Activated T-cell treated with anti-CD3 and anti-CD28 coated beads, Interleukin-2, amount 50 U/mL, for 72 hours (primary cell): ENCODE results near the gene KRTAP24-1. TPM values are rescaled to one million over a fixed set of nuclear protein-coding genes. Genes with fewer than 3 reads are reported as not detected.

ENCODE experiments used
- ATAC-seq, 2 donors: fragments of 150-1000 bp; cut with Tn5 transposase; replicated peaks in 1 of 2; 2 replicates each; pipeline ENCODE4 v1.10.0; 2021; ENCODE audit warnings: moderate library complexity in 2 of 2, mild to moderate bottlenecking in 1 of 2
- DNase-seq, 2 donors: peaks; one replicate each; pipeline ENCODE4 v3.0.0; 2021 to 2022; ENCODE audit warnings: mixed read lengths in 1 of 2
- H3K27ac Mint-ChIP-seq: one replicate; pipeline ENCODE4 v1.8.0; 2022; ENCODE audit warnings: mild to moderate bottlenecking, moderate library complexity, mixed read lengths
- H3K27me3 Mint-ChIP-seq: one replicate; pipeline ENCODE4 v1.8.0; 2022; ENCODE audit warnings: low read depth, mixed read lengths
- H3K36me3 Mint-ChIP-seq, 2 donors: one replicate each; pipeline ENCODE4 v1.8.0; 2022; ENCODE audit warnings: mixed read lengths in 2 of 2, mild to moderate bottlenecking in 1 of 2; ENCODE audit not compliant: insufficient read depth in 2 of 2
- H3K4me1 Mint-ChIP-seq: one replicate; pipeline ENCODE4 v1.8.0; 2022; ENCODE audit warnings: low read depth, mixed read lengths
- H3K4me3 Mint-ChIP-seq, 2 donors: one replicate each; pipeline ENCODE4 v1.8.0; 2022; ENCODE audit warnings: mild to moderate bottlenecking in 2 of 2, mixed read lengths in 2 of 2, moderate library complexity in 2 of 2
- H3K9me3 Mint-ChIP-seq, 2 donors: one replicate each; pipeline ENCODE4 v1.8.0; 2022; ENCODE audit warnings: mixed read lengths in 2 of 2
- total RNA-seq, 2 donors: library from RNA; stranded (reverse); gene quantifications; one replicate each; pipeline ENCODE4 v1.2.3, GENCODE V29; 2022

Gene KRTAP24-1
- total RNA-seq, 2 donors from 2014 or later, result not detected

- Mint-ChIP-seq H3K36me3 (no peaks in the 10 kb centered on the region), H3K27ac (no peak overlapping the region), H3K4me1 (no peaks in the 10 kb centered on the region), H3K27me3 (no peaks in the 10 kb centered on the region), H3K9me3 (no peaks in the 10 kb centered on the region), H3K4me3 (no peak overlapping the region)
- DNase-seq, result no peak
- no peak for ATAC-seq
Observed at GRCh38 chr21:30256100-30256499, 26.6 kb downstream of the KRTAP24-1 start.

- no peak for ATAC-seq
- Mint-ChIP-seq H3K9me3 (no peaks in the 10 kb centered on the region), H3K4me1 (no peaks in the 10 kb centered on the region), H3K36me3 (no peaks in the 10 kb centered on the region), H3K27ac (no peak overlapping the region), H3K4me3 (no peak overlapping the region), H3K27me3 (no peaks in the 10 kb centered on the region)
- no peak for DNase-seq
Observed at GRCh38 chr21:30255679-30256078, 27.1 kb downstream of the KRTAP24-1 start.

DNA sequence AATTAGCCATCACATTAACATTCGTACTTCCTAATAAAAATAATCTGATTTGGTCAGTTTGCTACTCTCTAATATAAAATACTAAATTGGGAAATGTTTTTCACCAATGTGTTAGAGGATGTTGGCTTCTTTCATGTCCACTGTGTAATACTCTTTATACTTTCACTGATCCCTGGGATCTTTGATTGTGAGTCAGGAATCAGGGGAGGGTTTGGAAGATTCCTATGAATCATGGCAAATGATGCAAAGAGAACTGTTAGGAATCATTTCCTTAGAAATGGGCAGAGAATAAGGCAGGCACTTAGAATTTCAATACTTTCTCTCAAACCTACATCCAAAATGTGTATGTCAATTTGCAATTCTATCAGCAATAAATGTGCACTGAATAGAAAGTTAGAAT is 31.0 kb downstream of the KRTAP24-1 start:
- no peaks in the 10 kb centered on the region for H3K36me3 Mint-ChIP-seq
- H3K27me3 Mint-ChIP-seq, result no peaks in the 10 kb centered on the region
- H3K27ac Mint-ChIP-seq, result no peak overlapping the region
- ATAC-seq, result no peak
- no peaks in the 10 kb centered on the region for H3K4me1 Mint-ChIP-seq
- DNase-seq, result no peak
- H3K9me3 Mint-ChIP-seq, result no peaks in the 10 kb centered on the region
- no peak overlapping the region for H3K4me3 Mint-ChIP-seq

DNA sequence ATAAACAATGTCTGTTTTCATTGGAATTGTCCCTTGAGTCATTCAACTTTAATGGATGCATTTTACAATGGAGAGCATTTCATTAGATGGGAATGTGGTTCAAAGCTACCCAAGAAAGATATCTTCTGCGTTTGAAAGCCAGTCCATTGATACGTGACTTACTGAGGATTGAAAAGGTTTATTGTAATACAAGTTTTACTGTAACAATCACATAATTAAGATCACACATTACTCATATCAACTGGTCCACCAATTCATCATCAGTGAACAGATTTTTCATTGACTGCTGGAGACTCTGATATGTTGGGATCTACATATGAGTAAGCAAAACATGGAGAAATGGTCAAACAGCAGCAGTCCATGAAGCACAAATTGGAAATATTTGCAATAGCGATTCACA is 32.8 kb downstream of the KRTAP24-1 start:
- Mint-ChIP-seq H3K9me3 (no peaks in the 10 kb centered on the region), H3K36me3 (no peaks in the 10 kb centered on the region), H3K27ac (no peak overlapping the region), H3K27me3 (no peaks in the 10 kb centered on the region), H3K4me1 (no peaks in the 10 kb centered on the region), H3K4me3 (no peak overlapping the region)
- ATAC-seq, result no peak
- DNase-seq, result no peak

GRCh38 chr21:30248844-30249243 is 33.9 kb downstream of the KRTAP24-1 start:
- H3K27ac Mint-ChIP-seq, result no peak overlapping the region
- no peak for ATAC-seq
- H3K4me3 Mint-ChIP-seq, result no peak overlapping the region
- H3K9me3 Mint-ChIP-seq, result peaks cover 0 to 2% of the 10 kb centered on the region in 2 donors
- no peaks in the 10 kb centered on the region for H3K4me1 Mint-ChIP-seq
- H3K36me3 Mint-ChIP-seq, result no peaks in the 10 kb centered on the region
- H3K27me3 Mint-ChIP-seq, result no peaks in the 10 kb centered on the region
- no peak for DNase-seq

DNA sequence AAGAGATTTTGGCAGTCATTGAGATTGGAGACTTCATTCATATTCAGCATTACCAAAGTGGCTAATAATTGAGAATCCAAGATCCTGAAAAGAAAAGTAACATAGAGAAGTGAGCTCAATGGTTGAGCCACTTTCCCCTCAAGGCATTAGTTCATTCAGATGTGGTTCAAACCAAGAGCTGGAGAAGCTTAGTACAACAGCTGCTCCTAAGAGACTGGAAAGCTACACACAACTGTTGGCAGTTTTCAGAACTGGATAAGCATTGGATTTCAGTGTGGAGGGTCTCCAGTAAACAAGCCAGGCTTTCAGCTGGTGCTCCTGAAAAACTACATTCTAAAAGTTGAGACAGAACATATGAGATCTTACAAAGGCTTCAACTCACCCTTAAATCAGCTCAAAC is 37.7 kb downstream of the KRTAP24-1 start:
- H3K27ac Mint-ChIP-seq, result no peak overlapping the region
- peaks cover 0 to 2% of the 10 kb centered on the region in 2 donors for H3K9me3 Mint-ChIP-seq
- H3K4me3 Mint-ChIP-seq, result no peak overlapping the region
- no peak for ATAC-seq
- DNase-seq, result no peak
- H3K27me3 Mint-ChIP-seq, result no peaks in the 10 kb centered on the region
- H3K4me1 Mint-ChIP-seq, result no peaks in the 10 kb centered on the region
- no peaks in the 10 kb centered on the region for H3K36me3 Mint-ChIP-seq

DNA sequence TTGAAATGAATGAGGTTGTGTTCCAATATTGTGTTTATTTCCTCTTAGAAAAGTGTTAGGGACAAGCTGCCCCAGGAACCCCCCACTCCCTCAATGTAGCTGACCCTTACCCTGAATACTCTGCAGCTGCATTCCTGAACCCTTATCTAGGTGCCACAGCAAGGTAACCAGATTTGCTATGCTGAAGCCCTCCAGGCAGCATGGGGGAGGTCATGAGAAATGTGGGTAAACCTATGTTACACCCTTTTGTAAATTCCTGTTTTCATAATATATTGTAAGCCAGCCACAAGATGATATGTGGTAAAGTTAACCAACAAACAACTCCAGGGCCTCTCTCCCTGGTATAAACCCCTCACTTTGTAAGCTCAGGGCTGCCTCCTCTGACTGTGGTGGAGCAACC is 39.1 kb downstream of the KRTAP24-1 start:
- ATAC-seq (no peak), DNase-seq (no peak)
- Mint-ChIP-seq H3K27ac (no peak overlapping the region), H3K9me3 (peaks cover 0 to 2% of the 10 kb centered on the region in 2 donors), H3K4me1 (no peaks in the 10 kb centered on the region), H3K36me3 (no peaks in the 10 kb centered on the region), H3K27me3 (no peaks in the 10 kb centered on the region), H3K4me3 (no peak overlapping the region)

DNA sequence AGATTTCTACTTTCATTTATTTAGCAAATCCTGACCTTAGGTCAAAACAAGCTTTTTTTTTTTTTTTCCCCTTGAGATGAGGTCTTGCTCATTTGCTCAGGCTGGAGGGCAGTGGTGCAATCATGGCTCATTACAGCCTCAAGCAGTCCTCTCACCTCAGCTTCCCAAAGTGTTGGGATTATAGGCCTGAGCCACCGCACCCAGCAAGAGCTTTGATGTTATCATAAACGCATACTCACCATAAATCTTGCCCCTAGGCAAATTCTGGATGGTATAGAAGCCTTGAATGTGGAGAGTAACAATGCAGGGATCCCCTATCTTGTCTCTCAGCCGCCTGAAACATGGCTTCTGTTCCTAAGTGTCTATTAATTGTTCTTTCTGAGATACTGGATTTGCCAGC is 42.1 kb downstream of the KRTAP24-1 start:
- Mint-ChIP-seq H3K9me3 (peaks cover 0 to 2% of the 10 kb centered on the region in 2 donors), H3K27ac (no peak overlapping the region), H3K4me3 (no peak overlapping the region), H3K4me1 (no peaks in the 10 kb centered on the region), H3K27me3 (no peaks in the 10 kb centered on the region), H3K36me3 (no peaks in the 10 kb centered on the region)
- DNase-seq (no peak), ATAC-seq (no peak)

DNA sequence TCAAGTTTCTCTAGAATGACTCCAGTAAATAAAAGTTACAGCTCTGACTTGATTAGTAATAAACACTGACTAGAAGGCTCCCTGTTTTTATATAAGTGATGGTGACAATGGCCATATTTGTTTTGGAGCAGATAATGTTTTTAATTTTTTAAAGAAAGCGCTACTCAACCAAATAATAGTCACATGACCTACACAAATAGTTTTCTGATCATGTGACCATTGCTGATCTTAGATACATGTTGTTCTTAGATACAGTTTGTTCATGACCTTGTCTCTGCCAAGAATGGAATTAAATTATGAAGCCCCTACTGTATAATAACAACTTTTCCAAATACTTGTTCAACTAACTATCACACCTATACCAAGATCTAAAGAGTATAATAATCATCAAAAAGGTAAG is 44.6 kb downstream of the KRTAP24-1 start:
- DNase-seq, result no peak
- no peaks in the 10 kb centered on the region for H3K27me3 Mint-ChIP-seq
- no peaks in the 10 kb centered on the region for H3K36me3 Mint-ChIP-seq
- no peak overlapping the region for H3K27ac Mint-ChIP-seq
- no peak overlapping the region for H3K4me3 Mint-ChIP-seq
- no peak for ATAC-seq
- H3K9me3 Mint-ChIP-seq, result no peaks in the 10 kb centered on the region
- no peaks in the 10 kb centered on the region for H3K4me1 Mint-ChIP-seq

GRCh38 chr21:30234643-30235042 is 48.1 kb downstream of the KRTAP24-1 start:
- H3K4me3 Mint-ChIP-seq, result no peak overlapping the region
- no peak overlapping the region for H3K27ac Mint-ChIP-seq
- no peak for DNase-seq
- no peaks in the 10 kb centered on the region for H3K4me1 Mint-ChIP-seq
- no peak for ATAC-seq
- H3K9me3 Mint-ChIP-seq, result peaks cover 0 to 2% of the 10 kb centered on the region in 2 donors
- H3K27me3 Mint-ChIP-seq, result no peaks in the 10 kb centered on the region
- no peaks in the 10 kb centered on the region for H3K36me3 Mint-ChIP-seq

DNA sequence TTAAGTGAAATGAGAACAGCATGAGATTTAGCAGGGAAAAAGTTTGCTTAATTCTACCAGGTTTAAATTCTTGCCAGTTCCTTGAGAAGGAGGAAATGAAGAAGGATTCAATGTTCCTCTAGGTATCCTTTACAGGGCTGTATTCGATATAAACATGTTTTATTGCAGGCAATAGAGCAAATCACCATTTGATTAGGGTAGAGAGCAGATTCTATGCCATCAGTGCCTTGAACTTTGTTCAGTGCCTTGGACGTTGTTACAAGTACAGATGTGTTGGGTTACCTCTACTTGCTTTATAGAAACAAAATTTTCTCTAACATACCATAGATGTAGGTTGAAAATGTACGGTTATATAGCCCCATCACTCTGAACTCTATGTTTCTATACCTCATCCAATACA is 48.7 kb downstream of the KRTAP24-1 start:
- DNase-seq (no peak), ATAC-seq (no peak)
- H3K4me3 Mint-ChIP-seq, result no peak overlapping the region
- H3K9me3 Mint-ChIP-seq, result peaks cover 0 to 2% of the 10 kb centered on the region in 2 donors
- no peaks in the 10 kb centered on the region for H3K27me3 Mint-ChIP-seq
- no peaks in the 10 kb centered on the region for H3K36me3 Mint-ChIP-seq
- H3K4me1 Mint-ChIP-seq, result no peaks in the 10 kb centered on the region
- H3K27ac Mint-ChIP-seq, result no peak overlapping the region

GRCh38 chr21:30233228-30234020 is 49.3 kb downstream of the KRTAP24-1 start:
- Mint-ChIP-seq H3K9me3 (peaks cover 0 to 2% of the 10 kb centered on the region in 2 donors), H3K4me3 (no peak overlapping the region), H3K4me1 (no peaks in the 10 kb centered on the region), H3K36me3 (no peaks in the 10 kb centered on the region), H3K27me3 (no peaks in the 10 kb centered on the region), H3K27ac (no peak overlapping the region)
- no peak for ATAC-seq
- no peak for DNase-seq

DNA sequence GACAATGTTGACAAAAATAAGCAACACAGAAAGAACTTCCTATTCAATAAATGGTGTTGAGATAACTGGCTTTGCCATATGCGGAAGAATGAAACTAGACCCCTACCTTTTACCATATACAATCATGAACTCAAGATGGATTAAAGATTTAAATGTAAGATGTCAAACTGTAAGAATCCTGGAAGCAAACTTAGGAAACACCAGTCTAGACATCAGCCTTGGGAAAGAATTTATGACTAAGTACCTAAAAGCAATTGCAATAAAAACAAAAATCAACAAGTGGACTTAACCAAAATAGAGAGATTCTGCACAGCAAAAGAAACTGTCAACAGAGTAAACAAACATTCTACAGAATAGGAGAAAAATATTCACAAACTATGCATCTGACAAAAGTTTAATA is 50.7 kb downstream of the KRTAP24-1 start:
- H3K4me3 Mint-ChIP-seq, result no peak overlapping the region
- H3K27me3 Mint-ChIP-seq, result no peaks in the 10 kb centered on the region
- ATAC-seq, result no peak
- peaks cover 0 to 2% of the 10 kb centered on the region in 2 donors for H3K9me3 Mint-ChIP-seq
- H3K4me1 Mint-ChIP-seq, result no peaks in the 10 kb centered on the region
- no peaks in the 10 kb centered on the region for H3K36me3 Mint-ChIP-seq
- no peak for DNase-seq
- no peak overlapping the region for H3K27ac Mint-ChIP-seq
